HUDEP-2 (cell line): ENCODE data around the gene OSTM1.

ENCODE experiments used
- DNase-seq, 76 experiments: peaks; one replicate each; lab custom pipeline; 2025; ENCODE audit not compliant: unreplicated experiment in 76 of 76; lab: John Stamatoyannopoulos, UW

Gene OSTM1, protein sequence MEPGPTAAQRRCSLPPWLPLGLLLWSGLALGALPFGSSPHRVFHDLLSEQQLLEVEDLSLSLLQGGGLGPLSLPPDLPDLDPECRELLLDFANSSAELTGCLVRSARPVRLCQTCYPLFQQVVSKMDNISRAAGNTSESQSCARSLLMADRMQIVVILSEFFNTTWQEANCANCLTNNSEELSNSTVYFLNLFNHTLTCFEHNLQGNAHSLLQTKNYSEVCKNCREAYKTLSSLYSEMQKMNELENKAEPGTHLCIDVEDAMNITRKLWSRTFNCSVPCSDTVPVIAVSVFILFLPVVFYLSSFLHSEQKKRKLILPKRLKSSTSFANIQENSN

DNA sequence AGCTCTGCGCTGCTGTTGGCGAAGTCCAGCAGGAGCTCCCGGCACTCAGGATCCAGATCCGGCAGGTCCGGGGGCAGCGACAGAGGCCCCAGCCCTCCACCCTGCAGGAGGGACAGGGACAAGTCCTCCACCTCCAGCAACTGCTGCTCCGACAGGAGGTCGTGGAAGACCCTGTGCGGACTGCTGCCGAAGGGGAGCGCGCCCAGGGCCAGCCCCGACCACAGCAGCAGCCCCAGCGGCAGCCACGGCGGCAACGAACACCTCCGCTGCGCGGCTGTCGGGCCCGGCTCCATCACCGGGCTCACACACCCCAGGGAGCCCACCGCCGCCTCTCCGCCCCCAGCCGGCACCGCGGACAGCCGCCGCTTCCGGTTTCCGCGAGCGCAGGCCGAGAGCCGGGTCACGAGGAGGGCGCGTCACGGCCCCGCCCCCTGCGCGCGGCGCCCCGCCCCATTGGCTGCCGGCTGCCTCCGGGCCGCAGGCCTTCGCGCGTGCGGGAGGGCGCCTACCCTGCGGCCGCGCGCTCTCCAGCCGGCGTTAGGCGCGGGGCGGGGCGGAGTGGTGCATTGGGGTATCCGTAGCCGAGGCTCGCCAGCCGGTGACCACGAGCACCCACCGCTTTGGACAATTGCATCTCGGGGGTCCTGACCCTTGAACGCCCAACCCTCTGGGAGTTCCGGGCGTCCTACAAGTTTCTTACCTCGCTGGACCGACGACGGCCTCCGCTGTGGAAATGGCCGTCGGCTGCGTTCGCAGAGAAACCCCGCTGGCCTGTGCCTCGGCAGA lies at the start of gene OSTM1:
Gene OSTM1, minus strand, starts transcription at position 383 of the 786 bp plus-strand sequence. Its CDS starts 90 bp downstream, at position 293.
- peak in 75 of 76 experiments; percentile 26 to 97 (median 88) for DNase-seq

DNA sequence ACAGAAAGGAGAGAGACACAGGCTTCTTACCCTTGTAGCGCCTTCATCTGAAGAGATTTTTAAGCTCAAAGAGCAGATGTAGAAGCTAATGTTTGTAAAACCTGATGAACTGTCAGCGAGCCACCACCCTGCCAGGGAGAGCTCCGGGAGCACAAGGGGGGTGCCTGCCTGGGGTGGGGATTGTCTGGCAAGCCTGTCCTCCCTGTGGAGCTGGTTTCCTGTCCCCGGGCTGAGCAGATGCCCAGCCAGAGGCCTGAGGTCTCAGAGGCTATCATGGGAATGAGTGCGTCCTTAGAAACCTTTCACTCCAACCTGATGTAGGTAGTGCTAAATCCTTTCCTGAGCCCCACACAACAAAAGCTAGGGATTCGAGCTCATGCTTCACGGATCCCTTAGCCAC lies 49.4 kb upstream of the OSTM1 start:
- no peak for DNase-seq

DNA sequence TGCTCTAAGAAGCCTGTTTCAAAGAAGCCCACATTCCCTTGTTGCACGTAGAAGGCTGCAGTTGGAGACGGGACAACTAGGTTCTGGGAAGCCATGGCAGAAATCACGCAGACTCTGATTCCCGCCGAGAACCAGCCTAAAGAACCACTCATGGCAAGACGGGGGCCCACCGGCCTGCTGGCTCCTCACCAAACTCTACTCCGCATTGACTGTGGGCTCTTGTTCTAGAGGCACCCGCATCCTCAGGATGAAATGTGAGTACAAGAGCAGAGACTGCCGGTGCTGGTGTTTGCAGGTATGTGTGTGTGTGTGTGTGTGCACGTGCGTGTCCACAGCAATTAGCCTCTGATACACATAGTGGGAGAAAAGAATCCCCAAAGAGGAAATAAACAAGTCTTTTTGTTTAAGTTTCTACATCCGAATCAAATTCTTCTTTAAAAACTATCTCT lies 49.0 kb upstream of the OSTM1 start:
- DNase-seq: no peak

DNA sequence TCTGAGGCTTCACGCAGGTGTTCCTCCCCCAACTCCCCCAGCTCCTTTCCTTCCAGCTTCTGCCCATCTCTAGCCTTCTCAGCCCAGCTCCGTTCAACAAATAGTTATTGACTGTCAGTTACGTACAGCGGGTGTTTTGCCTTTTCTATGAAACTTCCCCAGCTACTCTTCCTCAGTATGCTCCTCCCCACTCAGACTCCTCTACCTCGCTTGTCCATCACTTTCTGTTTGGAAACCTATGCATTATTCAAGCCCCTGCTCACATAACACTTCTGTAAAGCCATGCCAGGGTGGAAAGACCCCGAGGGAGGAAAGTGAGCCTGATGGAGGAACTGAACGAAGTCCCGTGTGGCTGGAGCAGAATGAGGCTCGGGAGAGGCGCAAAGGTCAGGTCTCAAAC lies 47.1 kb upstream of the OSTM1 start:
- no peak for DNase-seq

DNA sequence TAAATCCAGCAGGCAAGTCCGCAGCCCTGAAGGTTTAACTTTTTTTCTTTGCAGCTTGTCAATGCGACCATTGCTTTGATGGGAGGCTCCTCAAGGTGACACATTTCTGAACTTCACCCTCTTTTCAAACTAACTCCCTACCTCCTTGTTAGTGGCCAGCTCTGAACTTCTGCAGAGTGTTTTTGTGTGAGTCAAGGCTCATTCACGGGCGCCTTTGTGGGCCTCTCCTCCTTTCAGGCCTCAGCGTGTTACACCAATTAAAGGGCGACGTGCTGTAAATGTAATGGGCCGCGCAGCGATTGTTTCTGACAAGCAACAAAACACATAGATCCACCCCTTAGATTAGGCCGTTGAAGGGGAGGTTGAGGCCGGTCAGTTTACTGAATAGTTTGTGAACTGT lies 45.8 kb upstream of the OSTM1 start:
- DNase-seq: no peak

DNA sequence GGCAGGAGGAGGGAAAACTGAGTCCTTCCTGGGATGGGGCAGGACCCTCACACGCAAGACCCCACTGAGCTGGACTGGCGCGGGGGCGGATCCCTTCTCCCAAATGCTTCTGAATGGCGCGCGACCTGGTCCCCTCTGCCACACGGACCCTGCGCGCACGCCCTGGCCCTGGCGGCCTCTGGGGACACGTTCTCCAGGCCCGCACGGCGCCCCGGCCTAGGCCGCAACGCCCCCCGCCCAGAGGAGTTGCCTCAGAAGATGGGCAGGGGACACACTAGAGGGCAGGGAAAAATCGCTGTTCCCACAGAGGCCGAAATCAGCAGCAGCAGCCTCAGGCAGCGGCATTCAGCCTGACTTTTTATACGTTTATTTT lies 45.2 kb upstream of the OSTM1 start:
- no peak for DNase-seq

DNA sequence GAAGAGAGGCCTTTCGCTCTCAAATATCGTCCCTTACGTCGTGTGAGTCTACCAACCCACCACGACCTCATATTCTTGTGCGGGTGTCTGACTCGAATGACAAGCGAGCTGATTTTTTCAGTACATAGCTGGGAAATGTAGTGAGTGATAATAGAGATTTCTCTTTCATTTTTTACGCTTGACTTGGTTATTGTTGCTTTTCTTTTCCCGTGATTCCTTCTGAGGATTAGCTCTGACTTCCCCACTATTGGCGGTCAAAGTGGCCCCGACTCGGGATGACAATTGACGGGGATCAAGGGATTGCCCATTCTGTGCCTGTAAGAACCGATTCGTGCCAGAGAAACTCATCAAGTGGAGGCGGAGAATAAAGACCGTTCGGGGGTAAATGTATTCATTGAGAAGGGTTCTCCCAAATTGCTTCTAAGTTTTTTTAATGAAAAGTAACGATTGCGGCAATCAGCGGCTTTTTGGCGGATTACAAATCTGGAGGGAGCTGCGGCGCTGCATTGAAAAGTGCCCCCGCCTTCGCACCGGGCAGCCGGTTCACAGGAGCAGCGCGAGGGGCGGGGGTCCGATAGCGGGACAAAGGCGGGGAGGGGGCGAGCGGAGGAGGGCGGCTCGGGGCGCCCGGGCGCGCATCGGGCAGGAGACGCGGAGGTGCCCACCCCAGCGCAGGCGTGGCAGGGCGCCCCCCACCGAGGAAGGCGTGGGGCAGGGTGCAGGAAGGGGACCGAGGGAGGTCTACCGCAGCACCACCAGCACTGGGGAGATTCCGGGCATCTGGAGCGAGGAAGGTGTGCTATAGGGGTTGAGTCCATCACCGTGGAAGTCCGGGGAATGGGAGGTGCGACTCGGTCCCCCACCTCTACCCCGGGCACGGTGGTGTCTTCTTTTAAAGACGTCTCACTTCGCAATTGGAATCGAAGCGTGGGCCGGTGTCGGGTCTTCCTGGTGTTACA lies 44.5 kb upstream of the OSTM1 start:
- no peak for DNase-seq

DNA sequence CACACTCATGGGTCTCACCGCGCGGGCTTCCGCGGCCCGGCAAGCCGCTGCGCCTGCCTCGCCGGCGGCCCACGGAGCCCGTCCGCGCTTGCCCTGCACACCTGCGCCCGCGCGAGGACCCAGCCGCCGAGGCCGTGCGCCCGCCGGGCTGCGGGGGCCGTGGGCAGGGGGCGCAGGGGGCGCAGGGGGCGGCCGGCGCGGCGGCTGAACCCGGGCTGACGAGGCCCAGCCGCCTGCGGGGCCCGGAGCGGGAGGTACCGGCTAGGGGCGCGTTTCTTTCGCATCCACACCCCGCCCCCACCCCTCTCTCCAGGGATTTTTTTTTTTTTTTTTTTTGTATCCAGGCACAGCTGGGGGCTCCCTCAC lies 43.8 kb upstream of the OSTM1 start:
- no peak for DNase-seq

DNA sequence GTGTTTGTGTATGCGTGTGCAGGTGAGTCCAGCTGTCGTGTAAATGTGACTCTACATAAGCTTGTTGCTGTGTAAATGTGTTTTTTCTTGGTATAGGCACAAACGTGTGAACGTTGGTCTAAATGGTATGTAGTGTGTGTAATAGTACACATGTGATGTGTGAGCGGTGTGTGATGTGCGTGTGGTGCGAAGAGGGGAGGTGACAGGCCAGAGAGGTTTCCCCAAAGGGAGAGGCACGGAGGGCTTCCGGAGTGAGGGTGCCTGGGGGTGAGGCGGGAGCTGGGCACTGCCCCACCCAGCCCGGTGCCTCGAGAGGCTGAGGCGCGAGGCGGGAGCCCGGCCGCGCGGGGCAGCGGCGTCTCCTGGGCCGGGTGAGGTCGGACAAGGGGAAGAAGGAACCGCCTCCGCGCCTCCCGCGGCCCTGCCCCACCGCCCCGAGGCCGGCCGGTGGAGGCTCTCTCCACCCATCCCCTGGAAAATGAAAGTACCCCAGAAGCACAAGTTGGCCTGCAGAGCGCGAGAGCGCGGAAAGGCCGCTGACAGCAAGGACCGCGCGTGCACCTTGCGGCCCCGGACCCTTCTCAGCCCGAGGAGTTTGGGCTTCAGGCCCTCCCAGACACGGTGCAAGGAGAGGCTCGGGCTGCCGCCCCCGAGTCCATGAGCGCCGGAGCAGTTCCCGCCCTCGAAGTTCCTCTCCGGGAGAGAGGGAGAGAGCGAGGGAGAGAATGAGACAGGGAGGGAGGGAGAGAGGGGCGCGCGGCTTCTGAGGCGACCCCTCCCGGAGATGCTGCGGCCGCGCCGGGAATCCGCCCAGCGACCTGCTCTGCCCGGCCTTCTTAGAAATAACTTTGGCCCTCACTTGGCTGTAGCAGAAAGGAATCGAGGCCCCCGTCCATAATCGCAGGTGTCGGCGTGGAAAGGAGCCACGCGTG lies 43.2 kb upstream of the OSTM1 start:
- DNase-seq: peak in 12 of 76 experiments; percentile 12 to 51 (median 22)

DNA sequence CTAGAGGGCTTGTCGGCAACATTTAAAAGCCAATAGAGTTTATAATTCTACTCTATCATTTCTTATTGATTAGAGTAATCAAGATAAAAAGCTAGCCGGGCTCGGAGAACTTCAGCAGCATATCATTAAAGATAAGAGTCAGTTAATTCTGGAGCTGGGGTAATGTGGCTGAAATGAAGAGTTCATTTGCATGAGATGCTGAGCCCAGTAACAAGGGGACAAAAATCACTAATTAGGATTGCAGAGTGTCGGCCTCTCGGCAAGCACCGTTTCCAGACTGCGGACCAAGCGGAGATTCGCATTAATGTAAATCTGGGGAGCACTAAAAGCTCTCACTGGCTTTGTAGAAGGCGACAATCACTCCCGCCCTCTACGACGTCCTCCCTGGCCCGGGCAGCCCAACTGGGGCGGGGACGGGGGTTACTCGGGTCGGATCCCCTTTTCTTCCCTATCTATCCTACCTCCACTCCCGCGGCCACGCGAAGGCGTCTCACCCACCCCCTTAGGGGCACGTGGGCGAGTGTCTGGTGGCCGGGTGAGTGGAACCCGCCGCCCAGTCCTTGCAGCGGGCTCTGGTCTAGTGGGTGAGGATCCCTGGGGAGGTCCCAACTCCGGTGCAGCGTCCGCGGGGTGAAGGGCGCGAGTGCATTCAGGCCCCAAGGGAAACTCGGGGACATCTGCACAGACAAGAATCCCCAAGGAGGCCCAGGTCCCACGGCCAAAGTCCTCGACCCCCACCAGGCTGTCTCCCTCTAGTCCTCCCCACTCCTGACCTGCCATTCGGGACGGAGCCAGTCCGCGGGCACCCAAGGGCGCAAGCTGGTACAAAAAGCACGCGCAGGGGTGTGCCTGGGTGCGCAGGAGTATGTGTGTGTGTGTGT lies 42.2 kb upstream of the OSTM1 start:
- DNase-seq: no peak

DNA sequence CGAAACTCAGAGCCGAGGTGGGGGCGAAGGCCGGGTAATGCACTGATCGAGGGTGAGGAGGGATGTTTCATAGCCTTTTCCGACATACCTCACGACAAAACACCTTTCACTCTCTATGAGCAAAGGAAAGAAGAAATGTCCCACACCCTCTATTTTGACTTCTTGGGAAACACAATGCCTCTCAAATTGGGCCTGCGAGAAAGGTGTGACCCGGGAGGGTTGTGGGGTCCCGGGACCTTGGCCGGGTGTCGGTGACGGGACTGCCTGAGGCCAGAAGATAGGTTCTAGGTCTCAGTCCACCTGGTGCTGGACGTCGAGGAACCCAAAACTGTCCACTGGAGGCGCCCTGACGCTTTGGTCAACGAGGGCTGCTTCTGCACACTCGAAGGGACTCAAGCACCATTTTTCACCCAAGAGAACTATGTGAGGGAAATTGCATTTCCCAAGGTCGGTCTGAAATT lies 41.1 kb upstream of the OSTM1 start:
- DNase-seq: peak in 50 of 76 experiments; percentile 11 to 74 (median 42)

DNA sequence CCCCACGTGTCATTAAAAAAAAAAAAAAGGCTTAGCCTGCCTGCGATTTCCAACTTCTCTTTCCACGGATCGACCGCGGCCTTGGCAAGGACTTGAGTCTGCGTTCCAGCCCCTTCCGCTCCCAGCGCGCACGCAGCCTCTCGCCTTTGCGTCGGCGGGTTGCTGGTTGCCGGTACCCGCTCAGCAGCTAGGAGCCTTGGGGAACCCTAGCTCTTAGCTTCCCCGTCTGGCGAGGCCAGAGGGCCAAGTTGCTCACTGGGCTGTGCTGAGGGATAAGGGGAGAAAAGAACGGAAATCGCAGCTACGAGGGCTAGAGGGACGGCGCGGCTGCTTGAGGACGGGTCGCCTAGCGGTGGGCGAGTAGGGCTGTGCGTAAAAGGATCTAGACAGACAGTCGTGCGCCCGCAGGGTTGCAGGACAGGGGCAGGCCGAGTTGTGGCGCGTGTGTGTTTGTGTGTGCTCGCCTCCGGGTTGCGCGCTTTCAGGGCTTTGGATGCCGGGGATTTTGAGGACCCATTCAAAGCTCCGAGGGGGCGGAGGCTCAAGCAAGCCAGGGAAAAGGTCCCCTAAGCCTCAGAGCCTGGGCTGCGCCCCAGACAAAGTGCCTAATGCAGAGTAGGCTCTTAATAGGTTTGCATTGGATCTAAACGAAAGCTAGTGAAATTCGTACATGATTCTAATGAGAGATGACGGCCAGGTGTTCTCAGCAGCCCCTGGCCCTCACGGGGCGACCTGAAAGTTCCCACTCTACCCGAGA lies 40.5 kb upstream of the OSTM1 start:
- DNase-seq: peak in 11 of 76 experiments; percentile 11 to 49 (median 22)

DNA sequence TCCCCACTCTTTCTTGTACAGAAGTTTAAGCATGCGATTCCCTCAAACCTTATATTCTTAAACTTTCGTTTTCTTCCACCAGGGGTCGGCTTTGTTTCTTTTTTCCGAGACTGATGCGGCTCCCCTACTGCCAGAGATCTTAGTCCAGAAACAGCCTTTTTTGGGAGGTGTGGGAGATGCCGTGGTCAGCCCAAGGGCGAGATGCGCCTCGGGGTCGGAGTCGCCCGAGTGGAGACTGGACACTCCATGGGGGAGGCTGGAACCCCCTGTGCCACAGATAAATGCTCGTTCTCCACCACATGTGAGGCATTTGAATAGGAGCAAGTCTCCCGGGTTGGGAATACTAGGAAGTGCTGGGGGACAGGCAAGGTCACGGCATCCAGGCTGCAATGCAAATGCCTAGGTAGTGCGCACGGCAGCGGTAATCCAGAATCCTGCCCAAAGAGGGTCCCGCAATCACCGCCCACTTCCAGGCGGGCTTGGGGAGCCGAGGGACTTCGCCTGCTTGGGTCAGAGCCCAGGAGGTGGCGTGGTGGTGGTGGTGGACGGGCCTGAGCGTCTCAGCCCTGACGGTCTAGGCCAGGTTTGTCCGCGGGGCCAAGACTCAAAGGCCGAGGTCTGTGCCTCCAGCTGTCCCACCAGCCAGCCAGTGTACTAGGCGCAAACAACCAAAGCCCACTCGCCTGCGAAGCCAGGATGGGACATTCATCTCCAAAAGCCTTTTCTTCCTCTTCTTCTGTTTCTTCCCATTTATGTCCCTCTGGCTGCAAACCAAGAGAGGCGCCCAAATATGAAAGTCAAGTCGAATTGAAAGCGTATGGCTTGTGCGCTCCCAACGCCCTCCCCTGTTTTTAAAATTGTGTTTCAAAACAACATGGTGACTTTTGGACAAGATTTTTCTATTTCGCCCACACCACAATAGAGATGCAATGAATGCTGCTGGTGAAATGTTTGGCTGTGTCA lies 39.3 kb upstream of the OSTM1 start:
- DNase-seq: peak in 36 of 76 experiments; percentile 15 to 69 (median 40)

DNA sequence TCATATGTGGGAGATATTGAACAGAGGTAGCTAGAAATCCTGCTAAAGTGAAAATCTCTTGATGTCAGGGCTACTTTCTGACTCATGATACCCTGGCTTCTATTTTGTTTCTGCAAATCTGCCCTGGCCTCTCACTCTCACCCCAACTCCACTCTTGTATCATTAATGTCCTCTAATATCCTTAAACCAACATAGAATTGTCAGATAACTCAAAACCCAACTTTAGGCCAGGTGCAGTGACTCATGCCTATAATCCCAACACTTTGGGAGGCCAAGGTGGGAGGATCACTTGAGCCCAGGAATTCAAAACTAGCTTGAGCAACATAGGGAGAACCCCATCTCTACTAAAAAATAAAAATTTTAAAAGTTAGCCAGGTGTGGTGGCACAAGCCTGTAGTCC lies 33.8 kb upstream of the OSTM1 start:
- DNase-seq: no peak

DNA sequence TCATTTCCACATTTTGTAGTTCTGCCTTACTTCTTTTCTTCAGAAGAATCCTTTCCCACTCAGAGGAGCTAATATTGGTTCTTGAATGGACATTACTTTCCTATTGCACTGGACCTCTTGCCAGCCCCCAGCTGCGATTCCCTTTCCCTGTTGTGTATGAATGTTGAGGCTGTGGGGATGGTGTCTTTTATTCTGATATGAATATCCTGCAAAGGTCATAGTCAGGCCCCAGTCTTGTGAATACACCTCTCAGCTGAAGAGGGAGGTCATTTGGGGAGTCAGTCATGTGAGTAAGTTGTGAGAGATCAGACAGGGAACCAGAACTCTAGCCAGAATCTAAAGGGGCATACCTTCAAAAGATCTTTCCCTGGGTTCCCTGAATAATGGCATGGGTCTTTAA lies 32.6 kb upstream of the OSTM1 start:
- no peak for DNase-seq

DNA sequence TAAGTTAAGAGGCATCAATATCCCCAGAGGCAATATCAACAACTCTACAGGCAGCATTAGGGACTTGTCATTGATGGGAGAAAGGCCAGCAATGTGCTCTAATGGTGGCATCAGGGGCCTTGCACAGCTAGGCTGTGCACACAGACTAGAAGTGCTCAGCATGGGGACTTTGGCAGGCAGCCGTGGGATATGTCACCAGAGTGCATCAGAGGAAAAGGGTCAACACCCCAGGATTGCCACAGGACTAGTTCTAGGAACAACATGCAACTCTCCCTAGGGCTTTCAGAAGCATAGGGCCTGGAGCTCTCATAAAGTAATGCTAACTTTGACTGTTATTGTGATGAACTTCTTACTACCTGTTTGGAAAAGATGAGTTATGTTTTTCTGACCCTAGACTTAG lies 32.2 kb upstream of the OSTM1 start:
- DNase-seq: no peak

DNA sequence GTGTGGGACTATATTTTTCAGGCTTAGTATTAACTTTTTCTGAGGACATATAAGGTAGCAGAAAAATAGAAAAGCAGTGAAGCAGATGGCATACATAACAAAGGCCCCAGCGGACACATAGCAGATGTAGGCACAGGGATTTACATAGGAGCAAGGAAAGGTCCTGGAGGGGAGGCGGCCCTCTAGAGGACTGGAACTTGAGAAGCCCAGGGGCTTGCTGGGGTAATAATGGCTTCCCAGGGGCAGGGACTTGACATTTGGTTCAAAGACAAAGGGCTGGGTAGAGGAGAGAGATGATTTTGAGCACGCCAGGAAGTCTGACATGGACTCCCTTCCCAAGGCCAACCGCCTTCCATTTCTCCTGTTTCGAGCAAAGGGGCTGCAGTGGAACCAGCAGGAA lies 31.7 kb upstream of the OSTM1 start:
- DNase-seq: no peak
